ENCODE measurements around the gene CTDSP1.

CTDSP1 gene

GRCh38 chr2:218400930-218401881 is 1.5 kb downstream of the CTDSP1 start:
- Histone ChIP-seq H3K9ac (ENCODE audit: insufficient read length, low read depth) (peak overlapping the region; percentile 95), H3K4me3 (ENCODE audit: insufficient read length, low read depth) (peak overlapping the region; percentile 78), H3K36me3 (ENCODE audit: insufficient read depth, insufficient read length, low read length) (peaks cover 39% of the 10 kb centered on the region), H3K4me1 (ENCODE audit: insufficient read depth, insufficient read length) (peaks cover 17% of the 10 kb centered on the region), H3K9me3 (ENCODE audit: insufficient read depth, low read length) (no peaks in the 10 kb centered on the region), H3K27me3 (ENCODE audit: insufficient read depth, insufficient read length) (peaks cover 27% of the 10 kb centered on the region)
- no peak for DNase-seq (ENCODE audit: low read depth, low spot score)
- no peak for TF ChIP-seq ZNF274 (IDR thresholded peaks at IDR 0.05; ENCODE audit: low read depth, low read length)
- no peak for TF ChIP-seq YY1 (IDR thresholded peaks at IDR 0.05; ENCODE audit: insufficient read depth, insufficient read length)
- no peak for TF ChIP-seq SUZ12 (IDR thresholded peaks at IDR 0.05; ENCODE audit: extremely low read depth, insufficient read depth, insufficient read length)

- peak overlapping the region; percentile 29 for H3K9ac ChIP-seq (ENCODE audit: insufficient read length, low read depth)
- H3K36me3 ChIP-seq (ENCODE audit: insufficient read depth, insufficient read length, low read length), result peaks cover 39% of the 10 kb centered on the region
- peaks cover 20% of the 10 kb centered on the region for H3K27me3 ChIP-seq (ENCODE audit: insufficient read depth, insufficient read length)
- H3K9me3 ChIP-seq (ENCODE audit: insufficient read depth, low read length), result no peaks in the 10 kb centered on the region
- DNase-seq (ENCODE audit: low read depth, low spot score), result no peak
- TF ChIP-seq SUZ12 (IDR thresholded peaks at IDR 0.05; ENCODE audit: extremely low read depth, insufficient read depth, insufficient read length) (no peak), YY1 (IDR thresholded peaks at IDR 0.05; ENCODE audit: insufficient read depth, insufficient read length) (no peak), ZNF274 (IDR thresholded peaks at IDR 0.05; ENCODE audit: low read depth, low read length) (no peak)
- H3K4me1 ChIP-seq (ENCODE audit: insufficient read depth, insufficient read length), result peaks cover 18% of the 10 kb centered on the region
- H3K4me3 ChIP-seq (ENCODE audit: insufficient read length, low read depth), result no peak overlapping the region
These were observed 2.2 kb downstream of the CTDSP1 start for GRCh38 chr2:218401890-218402289.

- Histone ChIP-seq H3K27me3 (ENCODE audit: insufficient read depth, insufficient read length) (peaks cover 14% of the 10 kb centered on the region), H3K4me1 (ENCODE audit: insufficient read depth, insufficient read length) (peaks cover 20% of the 10 kb centered on the region), H3K9ac (ENCODE audit: insufficient read length, low read depth) (peak overlapping the region; percentile 37), H3K36me3 (ENCODE audit: insufficient read depth, insufficient read length, low read length) (peaks cover 39% of the 10 kb centered on the region), H3K4me3 (ENCODE audit: insufficient read length, low read depth) (no peak overlapping the region), H3K9me3 (ENCODE audit: insufficient read depth, low read length) (no peaks in the 10 kb centered on the region)
- DNase-seq (ENCODE audit: low read depth, low spot score), result no peak
- TF ChIP-seq ZNF274 (IDR thresholded peaks at IDR 0.05; ENCODE audit: low read depth, low read length) (no peak), SUZ12 (IDR thresholded peaks at IDR 0.05; ENCODE audit: extremely low read depth, insufficient read depth, insufficient read length) (no peak), YY1 (IDR thresholded peaks at IDR 0.05; ENCODE audit: insufficient read depth, insufficient read length) (no peak)
These were observed 2.8 kb downstream of the CTDSP1 start for GRCh38 chr2:218402491-218402901.

GRCh38 chr2:218402911-218403411 is 3.3 kb downstream of the CTDSP1 start:
- TF ChIP-seq YY1 (IDR thresholded peaks at IDR 0.05; ENCODE audit: insufficient read depth, insufficient read length), result no peak
- TF ChIP-seq ZNF274 (IDR thresholded peaks at IDR 0.05; ENCODE audit: low read depth, low read length), result no peak
- no peak for TF ChIP-seq SUZ12 (IDR thresholded peaks at IDR 0.05; ENCODE audit: extremely low read depth, insufficient read depth, insufficient read length)
- H3K36me3 ChIP-seq (ENCODE audit: insufficient read depth, insufficient read length, low read length), result peaks cover 39% of the 10 kb centered on the region
- peak overlapping the region; percentile 37 for H3K9ac ChIP-seq (ENCODE audit: insufficient read length, low read depth)
- peaks cover 9% of the 10 kb centered on the region for H3K27me3 ChIP-seq (ENCODE audit: insufficient read depth, insufficient read length)
- DNase-seq (ENCODE audit: low read depth, low spot score), result no peak
- no peaks in the 10 kb centered on the region for H3K9me3 ChIP-seq (ENCODE audit: insufficient read depth, low read length)
- no peak overlapping the region for H3K4me3 ChIP-seq (ENCODE audit: insufficient read length, low read depth)
- peaks cover 23% of the 10 kb centered on the region for H3K4me1 ChIP-seq (ENCODE audit: insufficient read depth, insufficient read length)

GRCh38 chr2:218403810-218404209 is 4.1 kb downstream of the CTDSP1 start:
- H3K9ac ChIP-seq (ENCODE audit: insufficient read length, low read depth), result no peak overlapping the region
- H3K36me3 ChIP-seq (ENCODE audit: insufficient read depth, insufficient read length, low read length), result peaks cover 39% of the 10 kb centered on the region
- peaks cover 2% of the 10 kb centered on the region for H3K27me3 ChIP-seq (ENCODE audit: insufficient read depth, insufficient read length)
- H3K9me3 ChIP-seq (ENCODE audit: insufficient read depth, low read length), result no peaks in the 10 kb centered on the region
- H3K4me1 ChIP-seq (ENCODE audit: insufficient read depth, insufficient read length), result peaks cover 23% of the 10 kb centered on the region
- no peak overlapping the region for H3K4me3 ChIP-seq (ENCODE audit: insufficient read length, low read depth)
- TF ChIP-seq YY1 (IDR thresholded peaks at IDR 0.05; ENCODE audit: insufficient read depth, insufficient read length) (no peak), ZNF274 (IDR thresholded peaks at IDR 0.05; ENCODE audit: low read depth, low read length) (no peak), SUZ12 (IDR thresholded peaks at IDR 0.05; ENCODE audit: extremely low read depth, insufficient read depth, insufficient read length) (no peak)
- DNase-seq (ENCODE audit: low read depth, low spot score), result no peak

GRCh38 chr2:218404351-218405085 is 4.8 kb downstream of the CTDSP1 start:
- peaks cover 39% of the 10 kb centered on the region for H3K36me3 ChIP-seq (ENCODE audit: insufficient read depth, insufficient read length, low read length)
- H3K9me3 ChIP-seq (ENCODE audit: insufficient read depth, low read length), result no peaks in the 10 kb centered on the region
- no peak overlapping the region for H3K4me3 ChIP-seq (ENCODE audit: insufficient read length, low read depth)
- no peak for DNase-seq (ENCODE audit: low read depth, low spot score)
- H3K9ac ChIP-seq (ENCODE audit: insufficient read length, low read depth), result peak overlapping the region; percentile 72
- TF ChIP-seq ZNF274 (IDR thresholded peaks at IDR 0.05; ENCODE audit: low read depth, low read length) (no peak), YY1 (IDR thresholded peaks at IDR 0.05; ENCODE audit: insufficient read depth, insufficient read length) (no peak), SUZ12 (IDR thresholded peaks at IDR 0.05; ENCODE audit: extremely low read depth, insufficient read depth, insufficient read length) (no peak)
- H3K27me3 ChIP-seq (ENCODE audit: insufficient read depth, insufficient read length), result no peaks in the 10 kb centered on the region
- peaks cover 23% of the 10 kb centered on the region for H3K4me1 ChIP-seq (ENCODE audit: insufficient read depth, insufficient read length)

Data from NT2/D1 (cell line).